Neural crest cell (in vitro differentiated cells): ENCODE measurements around the gene REXO2. TPM values are rescaled to one million over a fixed set of nuclear protein-coding genes. Genes with fewer than 3 reads are reported as not detected.

Experiments
- DNase-seq: peaks from one replicate; pipeline ENCODE4 v3.0.0; 2021; ENCODE audit warnings: low read depth, mixed read lengths, low spot score
- H3K27ac Mint-ChIP-seq: one replicate; pipeline ENCODE4 v1.8.0; 2021; ENCODE audit warnings: mild to moderate bottlenecking, mixed read lengths; ENCODE audit not compliant: unreplicated experiment
- H3K27me3 Mint-ChIP-seq: 2 replicates; pipeline ENCODE4 v1.8.0; 2021; ENCODE audit warnings: low read depth, mild to moderate bottlenecking, mixed read lengths
- H3K36me3 Mint-ChIP-seq: 2 replicates; pipeline ENCODE4 v1.8.0; 2021; ENCODE audit warnings: low read depth, mild to moderate bottlenecking, mixed read lengths
- H3K4me1 Mint-ChIP-seq: 2 replicates; pipeline ENCODE4 v1.8.0; 2021; ENCODE audit warnings: mixed read lengths
- H3K4me3 Mint-ChIP-seq: one replicate; pipeline ENCODE4 v1.8.0; 2021; ENCODE audit warnings: mild to moderate bottlenecking, mixed read lengths
- H3K9me3 Mint-ChIP-seq: 2 replicates; pipeline ENCODE4 v1.8.0; 2021; ENCODE audit warnings: mixed read lengths
- total RNA-seq: library from RNA; stranded (reverse); gene quantifications from 2 replicates; pipeline ENCODE4 v1.2.1, GENCODE V29; 2021
- TF ChIP-seq, protein P1 (sequence below): fragments of 200-600 bp; sonication (generic); conservative IDR thresholded peaks from 2 replicates; pipeline ENCODE4 v1.5.0; 2021; ENCODE audit warnings: antibody characterized with exemption, mild to moderate bottlenecking

Gene REXO2
- total RNA-seq, 1 donor from 2014 or later = 42.3 TPM

DNA sequence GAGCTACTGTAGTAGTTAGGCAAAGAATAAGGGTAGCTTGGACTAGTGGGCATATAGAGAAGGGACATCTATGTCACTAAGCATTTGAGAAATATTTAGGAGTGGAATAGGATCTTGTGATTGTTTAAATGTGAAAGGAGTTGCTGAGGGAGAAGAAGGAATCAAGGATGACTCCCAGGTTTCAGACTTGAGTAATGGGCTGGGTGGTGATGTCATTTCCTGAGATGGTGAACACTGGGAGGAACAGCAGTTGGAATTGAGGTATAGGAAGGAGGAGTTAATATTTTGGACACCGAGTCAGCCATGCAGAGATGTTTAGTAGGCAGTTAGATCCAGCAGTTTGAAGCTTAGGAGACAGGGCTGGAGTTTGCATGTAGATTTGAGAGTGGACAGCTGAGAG, 40.1 kb downstream of the REXO2 start:
- H3K9me3 Mint-ChIP-seq = no peaks in the 10 kb centered on the region
- H3K4me1 Mint-ChIP-seq = peaks cover 4% of the 10 kb centered on the region
- no peaks in the 10 kb centered on the region for H3K36me3 Mint-ChIP-seq
- H3K27ac Mint-ChIP-seq = no peak overlapping the region
- no peak overlapping the region for H3K4me3 Mint-ChIP-seq
- DNase-seq = no peak
- TF ChIP-seq, protein P1, sequence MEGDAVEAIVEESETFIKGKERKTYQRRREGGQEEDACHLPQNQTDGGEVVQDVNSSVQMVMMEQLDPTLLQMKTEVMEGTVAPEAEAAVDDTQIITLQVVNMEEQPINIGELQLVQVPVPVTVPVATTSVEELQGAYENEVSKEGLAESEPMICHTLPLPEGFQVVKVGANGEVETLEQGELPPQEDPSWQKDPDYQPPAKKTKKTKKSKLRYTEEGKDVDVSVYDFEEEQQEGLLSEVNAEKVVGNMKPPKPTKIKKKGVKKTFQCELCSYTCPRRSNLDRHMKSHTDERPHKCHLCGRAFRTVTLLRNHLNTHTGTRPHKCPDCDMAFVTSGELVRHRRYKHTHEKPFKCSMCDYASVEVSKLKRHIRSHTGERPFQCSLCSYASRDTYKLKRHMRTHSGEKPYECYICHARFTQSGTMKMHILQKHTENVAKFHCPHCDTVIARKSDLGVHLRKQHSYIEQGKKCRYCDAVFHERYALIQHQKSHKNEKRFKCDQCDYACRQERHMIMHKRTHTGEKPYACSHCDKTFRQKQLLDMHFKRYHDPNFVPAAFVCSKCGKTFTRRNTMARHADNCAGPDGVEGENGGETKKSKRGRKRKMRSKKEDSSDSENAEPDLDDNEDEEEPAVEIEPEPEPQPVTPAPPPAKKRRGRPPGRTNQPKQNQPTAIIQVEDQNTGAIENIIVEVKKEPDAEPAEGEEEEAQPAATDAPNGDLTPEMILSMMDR = no peak
- H3K27me3 Mint-ChIP-seq = no peaks in the 10 kb centered on the region

DNA sequence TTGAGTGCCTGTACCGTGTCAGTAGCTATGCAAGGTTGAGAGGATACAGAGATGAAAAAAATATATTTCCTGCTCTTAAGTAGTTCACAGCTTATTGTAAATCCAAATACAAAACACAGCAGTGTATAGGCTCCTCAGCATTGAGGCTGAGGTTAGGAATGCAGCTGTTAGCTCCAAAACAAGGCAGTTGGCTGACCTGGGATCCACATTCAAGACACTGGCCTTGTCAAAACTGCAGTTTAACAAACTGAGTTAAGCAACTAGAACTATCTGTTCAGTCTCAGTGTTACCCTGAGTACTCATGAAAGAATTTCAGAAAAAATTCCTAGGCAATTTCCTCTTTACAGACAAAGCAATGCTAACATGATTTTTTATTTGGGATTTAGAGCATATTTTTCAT, 42.8 kb downstream of the REXO2 start:
- TF ChIP-seq, protein P1 = no peak
- Mint-ChIP-seq H3K9me3 (peaks cover 7% of the 10 kb centered on the region), H3K4me1 (peaks cover 4% of the 10 kb centered on the region), H3K4me3 (no peak overlapping the region), H3K27ac (no peak overlapping the region), H3K27me3 (no peaks in the 10 kb centered on the region), H3K36me3 (no peaks in the 10 kb centered on the region)
- no peak for DNase-seq

DNA sequence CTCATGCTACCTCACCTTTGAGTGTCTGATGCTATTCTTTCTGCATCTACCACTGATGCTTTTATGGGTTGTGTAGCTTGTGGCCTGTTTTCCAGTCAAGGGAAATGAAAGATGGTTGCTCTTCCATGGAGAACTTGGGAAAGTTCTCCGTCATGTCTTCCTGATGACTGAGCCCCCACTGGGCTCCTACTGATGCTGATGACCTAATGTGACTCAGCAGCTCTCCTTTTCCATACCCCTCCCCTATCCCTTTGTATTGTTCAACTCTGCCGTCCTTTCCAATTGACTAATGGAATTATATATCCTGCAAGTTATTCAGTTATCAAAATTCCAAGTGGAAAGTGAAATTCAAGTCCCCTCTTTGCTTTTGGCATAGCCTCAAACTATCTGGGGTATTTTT, 44.7 kb downstream of the REXO2 start:
- TF ChIP-seq, protein P1 = no peak
- no peak overlapping the region for H3K4me3 Mint-ChIP-seq
- no peaks in the 10 kb centered on the region for H3K4me1 Mint-ChIP-seq
- H3K27ac Mint-ChIP-seq = no peak overlapping the region
- no peaks in the 10 kb centered on the region for H3K27me3 Mint-ChIP-seq
- DNase-seq = no peak
- peaks cover 11% of the 10 kb centered on the region for H3K9me3 Mint-ChIP-seq
- H3K36me3 Mint-ChIP-seq = no peaks in the 10 kb centered on the region

DNA sequence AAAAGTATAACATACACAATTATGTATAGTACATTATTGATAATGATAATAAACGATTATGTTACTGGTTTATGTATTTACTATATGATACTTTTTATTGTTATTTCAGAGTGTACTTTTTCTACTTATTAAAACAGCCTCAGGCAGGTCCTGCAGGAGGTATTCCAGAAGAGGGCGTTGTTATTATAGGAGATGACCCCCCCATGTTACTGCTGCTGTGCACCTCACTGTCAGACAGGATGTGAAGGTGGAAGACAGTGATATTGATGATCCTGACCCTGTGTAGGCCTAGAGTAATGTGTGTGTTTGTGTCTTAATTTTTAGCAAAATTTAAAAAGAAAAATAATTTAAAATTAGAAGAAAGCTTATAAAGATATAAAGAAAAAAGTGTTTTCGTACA, 57.6 kb downstream of the REXO2 start:
- H3K36me3 Mint-ChIP-seq = no peaks in the 10 kb centered on the region
- H3K9me3 Mint-ChIP-seq = no peaks in the 10 kb centered on the region
- TF ChIP-seq, protein P1 = no peak
- H3K4me1 Mint-ChIP-seq = no peaks in the 10 kb centered on the region
- no peak overlapping the region for H3K27ac Mint-ChIP-seq
- no peak for DNase-seq
- no peaks in the 10 kb centered on the region for H3K27me3 Mint-ChIP-seq
- H3K4me3 Mint-ChIP-seq = no peak overlapping the region

DNA sequence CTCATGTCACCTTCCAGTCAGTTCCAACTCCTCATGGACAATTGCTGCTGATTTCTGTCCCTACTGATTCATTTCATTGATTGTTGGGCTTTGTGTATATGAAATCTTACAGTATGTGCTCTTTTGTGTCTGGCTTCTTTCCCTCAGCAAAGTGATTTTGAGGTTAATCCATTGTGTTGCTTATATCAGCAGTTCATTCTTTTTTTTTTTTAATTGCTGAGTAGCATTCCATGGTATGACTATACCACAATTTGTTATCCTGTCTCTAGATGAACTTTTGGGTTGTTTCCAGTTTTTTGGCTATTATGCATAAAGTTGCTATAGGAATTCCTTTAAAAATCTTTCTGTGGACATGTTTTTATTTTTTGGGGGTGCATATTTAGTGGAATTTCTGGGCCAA, 60.5 kb downstream of the REXO2 start:
- Mint-ChIP-seq H3K27me3 (peaks cover 4% of the 10 kb centered on the region), H3K9me3 (no peaks in the 10 kb centered on the region), H3K27ac (no peak overlapping the region), H3K4me1 (no peaks in the 10 kb centered on the region), H3K36me3 (no peaks in the 10 kb centered on the region), H3K4me3 (no peak overlapping the region)
- TF ChIP-seq, protein P1 = no peak
- DNase-seq = no peak

Other genes with a start within 250 kb of the REXO2 start
- 0.82 and 1.5 TPM in 2 replicates for gene NNMT, start 143.1 kb upstream of the REXO2 start, total RNA-seq
- 7.4 and 8.4 TPM in 2 replicates for gene C11orf71, start 39.0 kb upstream of the REXO2 start, total RNA-seq
- 25.9 and 30.7 TPM in 2 replicates for gene RBM7, start 38.8 kb upstream of the REXO2 start, total RNA-seq
- gene NXPE1, start 120.4 kb downstream of the REXO2 start, total RNA-seq = not detected in 2 replicates
- not detected in 2 replicates for gene NXPE4, start 156.3 kb downstream of the REXO2 start, total RNA-seq
- 0.26 TPM in 1 of 2 replicates, not detected in the other for gene NXPE2, start 239.1 kb downstream of the REXO2 start, total RNA-seq